Activated CD8-positive, alpha-beta memory T cell treated with anti-CD3 and anti-CD28 coated beads for 4 hours (primary cell): ENCODE results near the gene MYH9.
"Not testable (repeated sequence)": the region's sequence is repeated elsewhere in the genome, so short reads cannot be mapped to it uniquely, and the experiment has no call there.

Source experiments
- DNase-seq, 2 donors: peaks; one replicate each; pipeline ENCODE4 v3.0.0-alpha.2; 2020; ENCODE audit warnings: low read depth in 2 of 2

MYH9 gene

GRCh38 chr22:36387959-36388726 is at the start of gene MYH9:
Gene MYH9 (minus strand): TSS chr22:36387967. CDS start chr22:36349236, 38,731 bp downstream.
- peak; percentile 97 to 99 for DNase-seq

- DNase-seq = peak; percentile 54 to 61
Observed at GRCh38 chr22:36435516-36436415, 48.0 kb upstream of the MYH9 start.

- no peak for DNase-seq
Observed at GRCh38 chr22:36433318-36434231, 45.8 kb upstream of the MYH9 start.

GRCh38 chr22:36432592-36433317 is 45.0 kb upstream of the MYH9 start:
- DNase-seq = no peak

GRCh38 chr22:36431977-36432376 is 44.2 kb upstream of the MYH9 start:
- DNase-seq = no peak

- DNase-seq = no peak
Observed at GRCh38 chr22:36430863-36431262, 43.1 kb upstream of the MYH9 start.

- not testable (repeated sequence) for DNase-seq
Observed at GRCh38 chr22:36427952-36428351, 40.2 kb upstream of the MYH9 start.

GRCh38 chr22:36425977-36426523 is 38.3 kb upstream of the MYH9 start:
- no peak for DNase-seq

- DNase-seq = no peak
Observed at GRCh38 chr22:36424901-36425579, 37.3 kb upstream of the MYH9 start.

- DNase-seq = not testable (repeated sequence)
Observed at GRCh38 chr22:36424466-36424865, 36.7 kb upstream of the MYH9 start.

GRCh38 chr22:36423461-36424404 is 36.0 kb upstream of the MYH9 start:
- no peak for DNase-seq

GRCh38 chr22:36422287-36423014 is 34.7 kb upstream of the MYH9 start:
- DNase-seq = no peak

GRCh38 chr22:36419912-36420882 is 32.4 kb upstream of the MYH9 start:
- DNase-seq = no peak

- DNase-seq = no peak
Observed at GRCh38 chr22:36419177-36419911, 31.6 kb upstream of the MYH9 start.

- DNase-seq = no peak
Observed at GRCh38 chr22:36417281-36417686, 29.5 kb upstream of the MYH9 start.

- no peak for DNase-seq
Observed at GRCh38 chr22:36415415-36416168, 27.8 kb upstream of the MYH9 start.
